H1 (cell line): ENCODE data around the gene ANKRD26. TPM values are rescaled to one million over a fixed set of nuclear protein-coding genes. Genes with fewer than 3 reads are reported as not detected.

Experiments
- EP300 ChIP-seq, 2 experiments: IDR thresholded peaks; 1 replicate in 1 of 2; 2 replicates in 1 of 2; pipeline ENCODE4 v1.6.1; 2011 to 2012; ENCODE audit warnings: low read depth in 2 of 2, low read length in 2 of 2, mild to moderate bottlenecking in 2 of 2, borderline replicate concordance in 1 of 2, inconsistent platforms in 1 of 2, moderate library complexity in 1 of 2
- SAP30 ChIP-seq: fragments of 300-600 bp; sonication (generic); IDR thresholded peaks from 2 replicates; pipeline ENCODE4 v1.7.1; 2012; ENCODE audit warnings: low read length, moderate library complexity, mild to moderate bottlenecking, inconsistent platforms; ENCODE audit not compliant: insufficient read depth, insufficient replicate concordance
- SP2 ChIP-seq: IDR thresholded peaks from 2 replicates; pipeline ENCODE4 v1.6.1; 2012; ENCODE audit warnings: mild to moderate bottlenecking, low read length, inconsistent platforms
- SRF ChIP-seq: IDR thresholded peaks from 2 replicates; pipeline ENCODE4 v1.6.1; 2011; ENCODE audit warnings: mild to moderate bottlenecking, low read depth, low read length, moderate library complexity
- SUZ12 ChIP-seq: fragments of 200-600 bp; sonication (generic); IDR thresholded peaks from 2 replicates; pipeline ENCODE4 v1.6.1; 2012; ENCODE audit warnings: mild to moderate bottlenecking, inconsistent platforms, low read length, moderate library complexity, mixed read lengths
- polyA plus RNA-seq, 7 experiments: library from polyadenylated mRNA; depleted of rRNA in 3 of 7; stranded (reverse) in 5 of 7; unstranded in 2 of 7; fragments of >200 nt in 5 of 7; fragments of 200-250 nt in 2 of 7; gene quantifications; 1 replicate in 5 of 7; 2 replicates in 1 of 7; 4 replicates in 1 of 7; pipeline versions ENCODE4 v1.2.1 to v1.2.3, GENCODE V29; 2011 to 2013; ENCODE audit warnings: missing spikeins in 2 of 7, mixed read lengths in 2 of 7
- total RNA-seq: library from RNA; stranded (reverse); fragmentation: NEBNext Ultra II Directional; extraction: Animal tissue kit (Norgen Biotek cat#: 25700); gene quantifications from 2 replicates; pipeline ENCODE4 v1.2.1, GENCODE V29; 2021

Gene ANKRD26
- total and polyA plus RNA-seq, 2 of the 8 experiments (the other 6 are each of a cell fraction or from before 2014, with no cell fraction given), result 1.3 to 8.8 TPM

- TF ChIP-seq SP2, result no peak
- no peak for TF ChIP-seq SUZ12
- no peak for TF ChIP-seq SAP30
- no peak for TF ChIP-seq SRF
- TF ChIP-seq EP300 (IDR thresholded peaks at IDR 0.05; ENCODE audit: borderline replicate concordance in 1 of 2, low read depth in 2 of 2, low read length in 2 of 2), result no peak
- TF ChIP-seq, all 59 proteins: peak for 0
Measured at GRCh38 chr10:27099448-27099847, 846 bp downstream of the ANKRD26 start (continued).
